ENCODE data around the gene BMF.

DNA sequence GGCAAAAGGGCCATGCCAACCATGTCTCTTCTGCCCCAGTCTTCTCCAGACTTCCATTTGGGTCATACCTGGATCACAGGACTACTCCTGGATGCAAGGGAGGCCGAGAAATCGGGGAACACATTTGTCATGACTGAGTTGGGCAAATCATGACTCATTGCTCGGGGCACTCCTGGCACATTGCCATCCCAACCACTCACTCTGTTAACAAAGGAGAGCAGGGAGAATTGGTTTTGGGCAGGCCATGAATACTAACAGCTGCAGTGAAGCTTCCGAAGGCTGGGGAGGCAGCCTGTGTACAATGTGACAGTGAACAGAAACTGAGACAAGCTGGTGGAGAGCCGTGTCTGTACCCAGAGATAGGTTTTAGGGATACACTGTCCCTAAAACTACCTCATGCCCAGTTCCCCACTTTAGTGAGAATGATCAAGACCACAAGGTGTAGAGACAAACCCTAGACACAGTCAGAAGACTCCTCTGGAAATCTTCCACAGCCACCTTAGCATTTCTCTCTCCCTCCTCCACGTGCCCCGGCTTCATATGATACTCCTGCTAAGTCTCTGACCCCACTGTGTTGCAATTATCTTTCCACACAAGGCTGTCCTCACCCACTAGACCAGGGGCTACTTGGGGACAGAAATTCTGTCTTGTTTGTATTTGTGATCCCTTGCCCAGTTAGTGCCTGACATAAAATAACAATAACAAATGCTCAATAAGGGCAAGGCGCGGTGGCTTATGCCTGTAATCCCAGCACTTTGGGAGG, 41.7 kb upstream of the BMF start:
- no peak for TF ChIP-seq EZH2phosphoT487 (IDR thresholded peaks at IDR 0.05; ENCODE audit: low read depth)
- TF ChIP-seq, protein P1, sequence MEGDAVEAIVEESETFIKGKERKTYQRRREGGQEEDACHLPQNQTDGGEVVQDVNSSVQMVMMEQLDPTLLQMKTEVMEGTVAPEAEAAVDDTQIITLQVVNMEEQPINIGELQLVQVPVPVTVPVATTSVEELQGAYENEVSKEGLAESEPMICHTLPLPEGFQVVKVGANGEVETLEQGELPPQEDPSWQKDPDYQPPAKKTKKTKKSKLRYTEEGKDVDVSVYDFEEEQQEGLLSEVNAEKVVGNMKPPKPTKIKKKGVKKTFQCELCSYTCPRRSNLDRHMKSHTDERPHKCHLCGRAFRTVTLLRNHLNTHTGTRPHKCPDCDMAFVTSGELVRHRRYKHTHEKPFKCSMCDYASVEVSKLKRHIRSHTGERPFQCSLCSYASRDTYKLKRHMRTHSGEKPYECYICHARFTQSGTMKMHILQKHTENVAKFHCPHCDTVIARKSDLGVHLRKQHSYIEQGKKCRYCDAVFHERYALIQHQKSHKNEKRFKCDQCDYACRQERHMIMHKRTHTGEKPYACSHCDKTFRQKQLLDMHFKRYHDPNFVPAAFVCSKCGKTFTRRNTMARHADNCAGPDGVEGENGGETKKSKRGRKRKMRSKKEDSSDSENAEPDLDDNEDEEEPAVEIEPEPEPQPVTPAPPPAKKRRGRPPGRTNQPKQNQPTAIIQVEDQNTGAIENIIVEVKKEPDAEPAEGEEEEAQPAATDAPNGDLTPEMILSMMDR (IDR thresholded peaks at IDR 0.05; ENCODE audit: low read depth, low read length) = no peak
